Lower leg skin (tissue), 3 donors: ENCODE data around the gene RPTOR.

Source experiments
- POLR2A ChIP-seq, 2 donors: fragments of 450-650 bp; IDR thresholded peaks; one replicate each; pipeline ENCODE4 v1.6.1; 2016 to 2017; ENCODE audit warnings: antibody characterized with exemption in 2 of 2, mild to moderate bottlenecking in 1 of 2, moderate library complexity in 1 of 2
- TF ChIP-seq, protein P1 (sequence below), 3 donors: fragments of 450-650 bp; IDR thresholded peaks; one replicate each; pipeline ENCODE4 v1.5.1; 2016; ENCODE audit warnings: antibody characterized with exemption in 3 of 3, mild to moderate bottlenecking in 3 of 3, moderate library complexity in 2 of 3

- no peak for TF ChIP-seq POLR2A (IDR thresholded peaks at IDR 0.05)
- TF ChIP-seq, protein P1, sequence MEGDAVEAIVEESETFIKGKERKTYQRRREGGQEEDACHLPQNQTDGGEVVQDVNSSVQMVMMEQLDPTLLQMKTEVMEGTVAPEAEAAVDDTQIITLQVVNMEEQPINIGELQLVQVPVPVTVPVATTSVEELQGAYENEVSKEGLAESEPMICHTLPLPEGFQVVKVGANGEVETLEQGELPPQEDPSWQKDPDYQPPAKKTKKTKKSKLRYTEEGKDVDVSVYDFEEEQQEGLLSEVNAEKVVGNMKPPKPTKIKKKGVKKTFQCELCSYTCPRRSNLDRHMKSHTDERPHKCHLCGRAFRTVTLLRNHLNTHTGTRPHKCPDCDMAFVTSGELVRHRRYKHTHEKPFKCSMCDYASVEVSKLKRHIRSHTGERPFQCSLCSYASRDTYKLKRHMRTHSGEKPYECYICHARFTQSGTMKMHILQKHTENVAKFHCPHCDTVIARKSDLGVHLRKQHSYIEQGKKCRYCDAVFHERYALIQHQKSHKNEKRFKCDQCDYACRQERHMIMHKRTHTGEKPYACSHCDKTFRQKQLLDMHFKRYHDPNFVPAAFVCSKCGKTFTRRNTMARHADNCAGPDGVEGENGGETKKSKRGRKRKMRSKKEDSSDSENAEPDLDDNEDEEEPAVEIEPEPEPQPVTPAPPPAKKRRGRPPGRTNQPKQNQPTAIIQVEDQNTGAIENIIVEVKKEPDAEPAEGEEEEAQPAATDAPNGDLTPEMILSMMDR (IDR thresholded peaks at IDR 0.05), result no peak
These were observed 293.8 kb downstream of the RPTOR start for GRCh38 chr17:80838311-80839025.
